ENCODE data around the gene CDC16. TPM values are rescaled to one million over a fixed set of nuclear protein-coding genes. Genes with fewer than 3 reads are reported as not detected.

CDC16 gene
- total and polyA plus RNA-seq, 2 of the 8 experiments (the other 6 are each of a cell fraction or from before 2014, with no cell fraction given): 42.5 to 83.4 TPM

DNA sequence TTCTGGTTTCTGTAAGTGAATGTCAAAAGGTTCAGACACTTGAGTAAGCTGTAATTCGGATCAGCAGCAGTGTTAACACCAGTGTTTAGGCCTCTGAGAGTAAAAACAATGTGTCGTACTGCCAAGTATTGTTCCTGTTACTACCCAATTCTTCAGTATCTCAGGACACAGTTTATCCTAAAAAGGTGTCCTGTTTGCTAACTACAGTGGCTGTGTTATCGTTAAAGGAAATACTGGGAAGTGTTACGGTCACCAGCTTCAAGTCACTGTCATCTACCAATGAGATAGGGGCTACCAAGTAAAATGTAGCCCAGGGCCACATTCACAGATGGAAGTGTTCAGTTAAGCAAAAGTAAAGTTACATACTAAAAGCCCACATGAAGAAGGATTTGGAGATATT, 44.4 kb downstream of the CDC16 start:
- Histone ChIP-seq H3K23me2 (ENCODE audit: low read depth, low read length) (no peaks in the 10 kb centered on the region), H2BK5ac (ENCODE audit: low read depth, low read length) (no peak overlapping the region), H3K18ac (ENCODE audit: extremely low read depth, low read length) (no peak overlapping the region), H3K14ac (ENCODE audit: insufficient read length) (no peak overlapping the region), H3K56ac (replicated peaks; ENCODE audit: insufficient read length, low read depth, low read length) (no peak overlapping the region), H3K79me1 (ENCODE audit: low read depth, low read length) (no peaks in the 10 kb centered on the region), H3K4me2 (ENCODE audit: insufficient read depth in 1 of 2, low read depth in 2 of 2, low read length in 2 of 2) (no peak overlapping the region), H3K23ac (ENCODE audit: insufficient read length) (no peak overlapping the region), H4K8ac (ENCODE audit: extremely low read depth, insufficient read depth, low read length) (no peak overlapping the region), H3K4ac (replicated peaks; ENCODE audit: insufficient read length, low read depth, low read length) (no peak overlapping the region), H4K20me1 (replicated peaks in 1 of 2; ENCODE audit: control insufficient read depth in 1 of 2, insufficient read depth in 2 of 2, low read length in 2 of 2) (no peaks in the 10 kb centered on the region), H2BK20ac (ENCODE audit: low read length) (no peak overlapping the region), H4K91ac (replicated peaks; ENCODE audit: insufficient read length, low read length) (no peak overlapping the region), H3K27me3 (replicated peaks in 1 of 4; ENCODE audit: control insufficient read depth in 3 of 4, extremely low read depth in 1 of 4, insufficient read depth in 3 of 4, low read length in 3 of 4) (no peaks in the 10 kb centered on the region), H2AFZ (ENCODE audit: low read length) (no peak overlapping the region), H3K4me3 (ENCODE audit: extremely low read depth in 1 of 4, insufficient read depth in 2 of 4, low read depth in 3 of 4, low read length in 4 of 4) (no peak overlapping the region), H3K79me2 (ENCODE audit: control insufficient read depth in 1 of 2, insufficient read depth in 2 of 2, low read length in 2 of 2) (peaks cover 0 to 18% of the 10 kb centered on the region in 2 experiments; a peak in 2 of 4 replicates), H2BK120ac (replicated peaks; ENCODE audit: low read depth, low read length) (no peak overlapping the region), H2BK12ac (ENCODE audit: low read depth, low read length) (no peak overlapping the region), H2BK15ac (ENCODE audit: low read length) (no peak overlapping the region), H3K9me3 (ENCODE audit: insufficient read depth in 2 of 2, low read depth in 1 of 2, low read length in 1 of 2) (no peaks in the 10 kb centered on the region), H2AK5ac (ENCODE audit: low read depth, low read length) (no peak overlapping the region), H4K5ac (ENCODE audit: insufficient read length, low read depth, low read length) (no peak overlapping the region), H3K9ac (replicated peaks in 1 of 4; ENCODE audit: extremely low read depth in 1 of 4, low read depth in 3 of 4, low read length in 3 of 4) (no peak overlapping the region), H3K27ac (ENCODE audit: low read depth, low read length) (no peak overlapping the region), H3K36me3 (ENCODE audit: control insufficient read depth in 2 of 4, insufficient read depth in 4 of 4, low read length in 3 of 4) (peaks cover 3 to 35% (median 5%) of the 10 kb centered on the region in 4 experiments; a peak in 5 of 8 replicates), H3K4me1 (replicated peaks in 1 of 4; ENCODE audit: control insufficient read depth in 3 of 4, insufficient read depth in 4 of 4, low read length in 3 of 4) (peaks cover 0 to 8% (median 3%) of the 10 kb centered on the region in 4 experiments; a peak in 4 of 7 replicates)
- ChIA-PET POLR2A (ENCODE audit: partially characterized antibody) (interaction anchor here (0.6 to 3.7 kb wide), 8 partner anchors 10 to 56 kb away, joined by 3 to 35 read pairs (median 4); no protein-coding TSS in a partner anchor), CTCF (ENCODE audit: partially characterized antibody) (no interaction called here)
- FAIRE-seq (no peak), DNase-seq (ENCODE audit: low read depth in 1 of 2, low spot score in 2 of 2) (no peak)
- 91% methylated on average over 4 of the region's 4 CpGs; no CpG with 5 or more reads in 1 of the 2 experiments for WGBS, 2 experiments (ENCODE audit: extremely low coverage in 1 of 2, insufficient coverage in 1 of 2, insufficient read length in 1 of 2, insufficient replicate concordance in 2 of 2, low coverage in 1 of 2, low lambda C conversion rate in 2 of 2, missing lambda C conversion rate in 1 of 2)
- no peak for TF ChIP-seq RXRA (IDR thresholded peaks at IDR 0.05; ENCODE audit: insufficient read depth, low read depth, low read length)
- TF ChIP-seq EZH2 (IDR thresholded peaks at IDR 0.05; ENCODE audit: low read depth, low read length, severe bottlenecking): no peak
- TF ChIP-seq TBP (IDR thresholded peaks at IDR 0.05; ENCODE audit: low read depth, low read length): no peak
- TF ChIP-seq MAFK (IDR thresholded peaks at IDR 0.05; ENCODE audit: low read depth, low read length): no peak
- TF ChIP-seq ASH2L (IDR thresholded peaks at IDR 0.05; ENCODE audit: low read length): no peak
- no peak for TF ChIP-seq JUN (IDR thresholded peaks at IDR 0.05; ENCODE audit: low read depth, low read length)
- TF ChIP-seq SIRT6 (IDR thresholded peaks at IDR 0.05; ENCODE audit: low read length): no peak
- TF ChIP-seq NRF1 (IDR thresholded peaks at IDR 0.05; ENCODE audit: low read depth, low read length): no peak
- no peak for TF ChIP-seq BACH1 (IDR thresholded peaks at IDR 0.05; ENCODE audit: low read length)
- TF ChIP-seq GABPA (IDR thresholded peaks at IDR 0.05; ENCODE audit: borderline replicate concordance, insufficient read depth, low read length): no peak
- TF ChIP-seq SP2 (IDR thresholded peaks at IDR 0.05; ENCODE audit: low read length): no peak
